ENCODE measurements around the gene FBXO40.
"Not testable (repeated sequence)": the region's sequence is repeated elsewhere in the genome, so short reads cannot be mapped to it uniquely, and the experiment has no call there.

FBXO40 gene, protein sequence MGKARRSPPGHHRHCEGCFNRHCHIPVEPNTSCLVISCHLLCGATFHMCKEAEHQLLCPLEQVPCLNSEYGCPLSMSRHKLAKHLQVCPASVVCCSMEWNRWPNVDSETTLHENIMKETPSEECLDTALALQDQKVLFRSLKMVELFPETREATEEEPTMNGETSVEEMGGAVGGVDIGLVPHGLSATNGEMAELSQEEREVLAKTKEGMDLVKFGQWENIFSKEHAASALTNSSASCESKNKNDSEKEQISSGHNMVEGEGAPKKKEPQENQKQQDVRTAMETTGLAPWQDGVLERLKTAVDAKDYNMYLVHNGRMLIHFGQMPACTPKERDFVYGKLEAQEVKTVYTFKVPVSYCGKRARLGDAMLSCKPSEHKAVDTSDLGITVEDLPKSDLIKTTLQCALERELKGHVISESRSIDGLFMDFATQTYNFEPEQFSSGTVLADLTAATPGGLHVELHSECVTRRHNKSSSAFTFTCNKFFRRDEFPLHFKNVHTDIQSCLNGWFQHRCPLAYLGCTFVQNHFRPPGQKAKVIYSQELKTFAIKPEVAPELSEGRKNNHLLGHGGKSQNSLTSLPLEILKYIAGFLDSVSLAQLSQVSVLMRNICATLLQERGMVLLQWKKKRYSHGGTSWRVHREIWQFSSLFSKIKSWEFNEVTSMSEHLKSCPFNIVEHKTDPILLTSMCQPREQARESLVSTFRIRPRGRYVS

DNA sequence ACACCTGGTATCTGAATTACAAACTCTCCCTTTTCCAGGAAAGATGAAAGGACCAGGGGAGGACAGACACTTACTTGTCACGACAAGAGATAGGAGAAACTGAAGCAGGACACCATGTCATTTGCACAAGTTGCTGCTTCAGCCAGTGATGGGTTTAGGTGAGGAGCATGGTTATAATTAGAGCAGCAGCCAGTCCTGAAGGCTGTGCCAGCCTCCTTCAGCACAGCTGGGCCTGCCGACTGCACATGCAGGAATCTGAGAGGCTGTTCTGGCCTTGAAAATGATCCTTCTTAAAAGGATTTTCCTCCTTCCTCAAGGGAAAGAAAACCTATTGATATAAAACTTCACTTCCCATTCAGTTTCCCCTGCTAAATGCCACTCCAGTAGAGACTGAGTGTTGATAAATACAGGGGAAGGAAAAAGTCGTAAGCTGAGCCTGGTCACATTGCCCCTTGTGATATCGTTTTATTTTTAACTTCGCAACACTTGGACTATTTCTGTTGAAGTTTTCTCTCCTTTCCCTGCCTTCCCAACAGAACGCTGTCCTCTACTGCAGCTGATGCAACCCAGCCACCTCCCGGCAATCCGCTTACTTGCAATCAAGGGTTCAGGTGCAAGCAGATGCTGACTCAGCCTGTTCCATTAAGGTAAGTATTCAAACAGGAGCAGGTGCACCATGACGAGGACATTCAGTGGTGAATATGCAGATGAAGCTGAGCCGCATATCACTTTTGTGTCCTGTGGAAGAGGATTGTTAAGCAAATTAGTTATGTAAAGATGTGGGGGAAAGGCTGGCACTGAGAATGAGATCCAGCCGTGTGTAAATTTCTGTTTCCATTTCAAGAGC, at the start of gene FBXO40:
FBXO40 (plus strand) TSS at position 524 of the 847 bp plus-strand sequence. CDS start 27,197 bp downstream, outside the sequence.
- DNase-seq (ENCODE audit: low read depth): no peak

DNA sequence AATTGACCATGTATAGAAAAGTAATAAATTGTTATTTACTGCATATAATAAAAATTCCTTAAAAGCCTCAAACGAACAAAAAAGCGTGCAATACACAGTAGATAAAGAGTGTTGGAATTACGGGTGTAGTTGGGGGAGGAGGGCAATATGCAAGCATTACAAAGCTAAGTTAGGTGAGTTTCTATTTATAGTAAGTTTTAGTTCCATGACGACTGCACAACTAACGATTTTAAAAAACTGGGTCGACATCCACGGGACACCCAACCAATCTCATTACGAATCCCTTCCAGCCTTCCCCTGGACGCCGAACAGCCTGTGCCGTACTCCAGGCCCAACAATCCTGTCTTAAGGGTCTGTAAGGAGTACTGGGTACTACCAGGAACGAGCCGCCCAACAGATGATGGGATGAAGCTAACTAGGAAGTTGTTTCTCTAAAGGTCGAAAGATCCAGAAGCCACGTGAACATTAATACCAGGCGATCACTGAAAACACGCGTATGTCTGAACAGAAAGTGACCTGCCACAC, 48.1 kb upstream of the FBXO40 start:
- DNase-seq (ENCODE audit: low read depth): peak; percentile 19

DNA sequence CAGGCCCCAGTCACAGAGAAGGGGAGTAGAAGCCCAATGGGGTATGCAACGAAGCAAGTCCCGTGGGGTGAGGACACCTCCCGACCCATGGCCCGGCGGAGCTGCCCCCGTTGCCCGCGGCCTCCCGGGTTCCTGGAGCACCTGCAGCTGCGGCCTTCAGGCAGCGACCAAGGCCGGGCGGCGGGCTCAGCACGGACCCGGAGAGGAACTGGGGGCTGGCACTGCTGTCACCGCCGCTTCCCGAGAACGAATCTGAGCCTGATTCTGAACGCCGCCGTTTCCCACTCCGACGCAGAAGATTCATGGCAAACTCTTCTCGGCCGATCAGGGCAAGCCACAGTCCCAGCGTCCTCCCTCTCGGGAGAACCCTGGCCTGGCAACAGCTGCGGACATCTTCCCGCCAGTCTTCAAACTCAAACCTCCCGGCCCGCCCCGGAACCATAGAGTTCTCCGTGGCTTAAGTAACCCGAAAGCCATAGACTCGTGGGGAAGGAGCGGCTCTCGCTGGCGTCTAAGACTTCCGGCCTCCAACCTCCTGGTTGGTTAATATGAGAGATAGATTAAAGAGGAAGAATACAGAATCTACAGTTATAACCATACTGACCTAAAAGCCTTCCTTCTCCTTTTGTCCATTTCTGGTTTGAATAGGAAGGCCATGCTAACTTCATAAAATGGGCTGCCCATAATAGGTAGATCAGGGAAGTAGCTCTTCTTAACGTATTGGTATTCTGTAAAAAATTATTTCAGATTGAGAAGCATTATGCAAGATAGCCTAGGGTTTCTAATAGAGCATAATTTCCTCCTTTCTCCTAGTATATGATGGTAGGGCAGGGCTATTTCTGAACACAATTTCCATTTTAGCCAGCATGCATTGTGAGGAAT, 47.4 kb upstream of the FBXO40 start, which contains the start of gene POLQ:
POLQ (minus strand) TSS at position 415 of the 882 bp plus-strand sequence; CDS start at position 304, 111 bp downstream.
- DNase-seq (ENCODE audit: low read depth): peak; percentile 96

DNA sequence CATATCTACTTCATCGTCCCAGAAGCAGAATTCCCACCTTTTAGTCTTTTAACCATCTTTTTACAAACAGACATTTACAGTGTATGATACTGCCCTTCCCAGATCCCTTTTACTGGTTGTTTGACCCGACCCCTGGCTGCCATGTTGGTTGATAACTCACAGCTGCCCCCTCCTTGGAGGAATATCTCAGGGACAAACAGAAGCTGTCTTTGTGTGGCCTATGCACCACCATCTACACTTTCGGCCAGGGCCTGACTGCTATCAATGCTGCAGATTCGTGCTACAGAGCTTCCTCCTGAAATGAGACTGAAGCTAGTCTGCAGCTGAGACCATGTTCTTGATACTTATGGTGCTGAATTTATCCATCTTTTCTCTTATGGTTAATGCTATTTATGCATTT, 40.8 kb upstream of the FBXO40 start:
- DNase-seq (ENCODE audit: low read depth): no peak

DNA sequence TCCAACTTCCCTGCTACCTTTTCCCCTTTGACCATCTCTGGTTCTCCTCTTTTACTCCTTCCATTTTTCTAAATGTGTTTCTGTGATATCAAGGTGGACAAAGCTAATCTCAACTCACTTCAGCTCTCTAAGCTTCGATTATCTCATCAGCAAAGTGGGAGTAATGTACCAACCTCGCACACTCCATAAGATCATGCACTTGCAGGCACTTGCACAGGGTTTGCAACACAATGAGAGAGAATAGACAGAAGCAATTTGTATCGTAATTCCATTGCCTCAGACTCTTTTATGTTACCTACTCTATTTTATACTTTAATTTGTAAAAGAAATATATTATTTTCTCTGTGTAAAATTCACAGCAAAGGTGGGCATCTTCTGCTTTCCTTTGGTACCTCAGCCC, 40.4 kb upstream of the FBXO40 start:
- no peak for DNase-seq (ENCODE audit: low read depth)

DNA sequence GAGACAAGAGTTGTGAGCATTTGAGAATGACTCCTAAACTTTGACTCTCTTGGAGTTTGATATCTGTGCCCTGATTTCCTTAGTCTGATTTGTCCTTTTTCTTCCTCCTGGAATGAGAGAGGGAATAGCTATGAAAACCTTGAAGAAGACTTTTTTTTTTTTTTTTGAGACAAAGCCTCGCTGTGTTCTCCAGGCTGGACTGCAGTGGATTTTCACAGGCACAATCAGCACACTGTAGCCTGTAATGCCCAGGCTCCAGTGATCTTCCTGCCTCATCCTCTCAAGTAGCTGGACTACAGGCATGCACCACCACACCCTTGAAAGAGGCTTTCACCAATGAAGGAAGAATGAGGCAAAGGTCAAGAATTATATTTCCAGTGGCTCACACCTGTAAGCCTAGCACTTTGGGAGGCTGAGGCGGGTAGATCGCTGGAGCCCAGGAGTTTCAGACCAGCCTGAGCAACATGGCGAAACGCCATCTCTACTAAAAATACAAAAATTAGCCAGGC, 35.7 kb upstream of the FBXO40 start:
- DNase-seq (ENCODE audit: low read depth): no peak

DNA sequence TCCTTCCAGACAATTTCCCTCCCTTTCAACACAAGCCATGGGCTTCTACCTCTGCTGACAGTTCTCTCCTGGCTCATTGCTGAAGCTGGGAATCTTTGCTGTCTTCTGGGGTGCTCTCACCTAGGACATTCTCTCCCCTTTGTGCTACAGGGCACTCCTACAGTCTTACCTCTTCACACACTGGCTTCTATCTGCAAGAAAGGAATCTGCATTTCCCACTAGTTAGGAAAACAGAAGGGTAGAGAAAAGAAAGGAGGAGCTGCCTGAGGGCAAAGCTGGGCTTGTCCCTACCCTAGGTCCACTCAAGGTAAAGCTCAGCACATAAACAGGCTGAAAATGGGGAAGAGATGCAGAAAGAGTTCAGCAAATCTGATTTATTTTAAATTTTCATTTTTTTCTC, 31.0 kb upstream of the FBXO40 start:
- no peak for DNase-seq (ENCODE audit: low read depth)

DNA sequence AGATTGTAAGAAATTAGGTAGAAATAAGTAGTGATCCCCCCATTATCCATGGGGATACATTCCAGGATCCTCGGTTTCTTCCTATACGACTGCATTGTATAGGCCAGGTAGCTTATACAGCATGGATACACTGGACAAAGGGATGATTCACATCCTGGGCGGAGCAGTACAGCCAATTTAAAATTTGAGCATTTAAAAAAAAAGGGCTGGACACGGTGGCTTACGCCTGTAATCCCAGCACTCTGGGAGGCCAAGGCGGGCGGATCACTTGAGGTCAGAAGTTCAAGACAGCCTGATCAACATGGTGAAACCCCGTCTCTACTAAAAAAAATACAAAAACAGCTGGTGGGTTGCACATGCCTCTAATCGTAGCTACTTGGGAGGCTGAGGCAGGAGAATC, 26.4 kb upstream of the FBXO40 start:
- DNase-seq (ENCODE audit: low read depth): no peak

DNA sequence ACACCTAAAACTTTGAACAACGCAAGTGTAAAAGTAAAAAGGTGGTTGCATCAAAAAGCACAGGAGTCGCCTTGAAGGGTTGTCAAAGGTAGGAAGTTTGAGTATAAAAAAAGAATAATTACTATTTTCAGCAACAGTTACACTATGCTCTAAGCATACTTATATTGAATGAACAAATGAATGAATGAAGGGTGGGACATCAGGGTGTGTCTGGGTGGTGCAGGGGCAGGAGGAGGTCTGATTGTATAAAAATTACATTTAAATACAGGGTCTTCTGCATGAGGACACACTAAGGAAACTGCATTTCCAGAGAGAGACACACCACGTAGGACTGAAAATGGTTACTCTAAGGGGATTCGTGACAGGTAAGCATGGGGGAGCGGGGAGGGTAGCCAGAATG, 25.5 kb upstream of the FBXO40 start, which contains the start of gene ARGFX:
ARGFX (plus strand) TSS at position 301 of the 400 bp plus-strand sequence. CDS start 2,765 bp downstream, outside the sequence.
- DNase-seq (ENCODE audit: low read depth): no peak

DNA sequence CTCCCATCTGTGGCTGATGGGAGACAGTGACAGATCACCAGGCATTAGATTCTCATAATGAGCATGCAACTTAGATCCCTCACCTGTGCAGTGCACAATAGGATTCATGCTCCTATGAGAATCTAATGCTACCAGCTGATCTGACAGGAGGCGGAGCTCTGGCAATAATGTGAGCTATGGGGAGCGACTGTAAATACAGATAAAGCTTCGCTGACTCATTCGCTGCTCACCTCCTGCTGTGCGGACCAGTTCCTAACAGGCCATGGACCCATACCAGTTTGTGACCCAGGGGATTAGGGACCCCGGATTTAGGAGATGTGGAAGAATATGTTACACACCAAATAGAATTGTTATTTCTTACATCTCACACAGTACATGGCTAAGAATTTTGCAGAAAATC, 18.7 kb upstream of the FBXO40 start:
- peak; percentile 66 for DNase-seq (ENCODE audit: low read depth)

DNA sequence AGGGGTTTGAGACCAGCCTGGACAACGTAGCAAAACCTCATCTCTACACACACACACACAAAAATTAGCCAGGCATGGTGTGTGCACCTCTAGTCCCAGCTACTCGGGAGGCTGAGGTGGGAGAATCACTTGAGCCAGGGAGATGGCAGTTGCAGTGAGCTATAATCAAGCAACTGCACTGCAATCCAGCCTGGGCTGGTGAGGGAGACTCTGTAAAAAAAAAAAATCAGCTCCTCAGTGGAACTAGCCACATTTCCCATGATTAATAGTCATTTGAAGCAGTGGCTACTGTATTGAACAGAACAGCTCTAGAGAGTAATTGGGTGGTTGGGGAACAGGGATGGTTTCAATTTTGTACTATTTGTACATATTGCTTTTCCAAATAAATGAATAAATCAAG, 11.5 kb upstream of the FBXO40 start:
- no peak for DNase-seq (ENCODE audit: low read depth)

DNA sequence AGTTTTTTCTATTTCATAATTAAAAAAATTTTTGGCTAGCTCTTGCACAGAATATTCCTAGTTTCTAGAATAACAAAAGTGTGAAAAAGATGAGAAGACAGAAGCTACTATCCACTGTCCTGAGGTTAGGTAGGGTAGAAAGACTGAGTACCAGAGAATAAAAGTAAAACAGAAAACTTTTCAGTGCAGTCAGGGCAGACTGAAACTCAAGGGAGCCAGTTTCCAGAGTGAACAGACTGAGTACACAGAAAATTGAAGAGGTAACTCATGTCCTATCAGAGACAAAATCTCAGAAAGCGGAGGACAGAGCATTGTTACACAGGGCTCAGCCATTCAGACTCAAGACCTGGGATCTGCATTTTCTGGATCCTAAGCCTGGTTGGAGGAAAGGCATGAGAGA, 8.8 kb upstream of the FBXO40 start:
- no peak for DNase-seq (ENCODE audit: low read depth)

DNA sequence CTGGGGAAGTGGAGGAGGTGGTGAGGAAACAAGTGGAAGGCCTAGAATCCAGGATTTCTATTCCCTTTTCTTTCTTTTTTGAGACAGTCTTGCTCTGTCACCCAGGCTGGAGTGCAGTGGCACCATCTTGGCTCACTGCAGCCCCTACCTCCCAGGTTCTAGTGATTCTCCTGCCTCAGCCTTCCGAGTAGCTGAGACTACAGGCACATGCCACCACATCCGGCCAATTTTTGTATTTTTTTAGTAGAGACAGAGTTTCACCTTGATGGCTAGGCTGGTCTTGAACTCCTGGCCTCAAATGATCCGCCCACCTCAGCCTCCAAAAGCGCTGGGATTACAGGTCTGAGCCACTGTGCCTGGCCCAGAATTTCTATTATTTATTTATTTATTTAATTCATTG, 627 bp downstream of the FBXO40 start:
- not testable (repeated sequence) for DNase-seq (ENCODE audit: low read depth)

DNA sequence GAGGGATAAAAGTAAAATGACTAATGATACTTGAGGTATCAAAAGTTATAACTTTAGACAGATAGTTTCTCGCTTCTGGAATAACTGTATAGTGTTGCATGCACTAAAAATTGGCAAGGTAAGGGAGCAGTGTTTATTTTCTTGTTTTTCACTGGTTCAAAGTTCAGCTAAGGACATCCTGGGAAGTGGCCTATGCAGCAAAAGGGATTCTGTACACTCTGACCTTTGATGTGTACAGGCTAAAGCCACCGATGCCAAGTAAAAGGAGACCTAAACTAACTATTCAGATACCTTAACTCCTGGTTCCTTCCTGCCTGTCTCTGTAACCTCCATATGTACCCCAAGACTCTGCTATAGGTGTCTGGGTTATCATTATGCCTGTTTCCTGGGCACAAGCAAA, 1.7 kb downstream of the FBXO40 start:
- no peak for DNase-seq (ENCODE audit: low read depth)

DNA sequence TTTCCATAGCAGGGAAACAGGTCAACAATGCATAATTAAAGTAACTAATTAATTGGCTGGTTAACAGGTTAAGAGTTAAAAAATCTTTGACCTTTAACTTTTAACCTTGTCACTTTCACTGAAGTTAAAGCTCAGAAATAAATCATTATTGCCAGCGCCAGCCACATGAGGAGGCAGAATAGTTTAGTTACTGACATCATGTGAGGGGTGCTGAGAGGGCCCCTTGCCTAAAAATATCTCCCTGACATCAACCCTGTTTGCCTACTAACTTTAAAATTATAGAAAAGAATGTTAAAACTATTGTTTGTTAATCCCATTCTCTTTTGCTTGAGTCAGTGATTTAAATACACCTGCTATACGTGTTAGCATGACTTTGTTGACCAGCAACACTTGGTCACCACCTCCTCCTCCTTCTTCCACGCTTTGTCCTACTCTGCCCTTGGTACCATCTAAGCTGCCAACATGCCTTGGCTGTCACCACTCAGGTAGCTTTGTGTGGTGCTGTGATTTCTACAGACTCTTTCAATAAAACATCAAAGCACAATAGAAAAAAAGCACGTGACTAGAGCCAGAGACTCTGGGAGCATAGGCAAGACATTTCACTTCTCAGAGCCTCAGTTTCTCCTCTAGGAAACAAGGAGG, 2.7 kb downstream of the FBXO40 start:
- DNase-seq (ENCODE audit: low read depth): no peak

DNA sequence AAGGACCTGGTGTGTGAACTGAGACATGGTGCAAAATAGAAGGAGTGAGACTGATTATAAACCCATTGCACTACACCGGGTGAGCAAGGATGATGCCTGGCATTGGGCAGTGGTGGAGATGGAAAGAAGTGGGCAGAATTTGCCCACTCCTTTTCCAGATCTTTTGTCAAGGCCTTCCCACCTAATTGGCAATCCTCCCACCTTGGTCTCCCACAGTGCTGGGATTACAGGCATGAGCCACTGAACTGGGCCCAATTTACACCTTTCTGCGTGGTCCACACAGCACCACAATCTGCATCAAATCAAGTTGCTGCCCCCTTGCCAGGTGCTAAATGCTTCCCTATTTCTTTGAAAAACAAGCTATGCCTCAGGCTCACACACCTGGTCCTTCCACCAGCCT, 5.4 kb downstream of the FBXO40 start:
- DNase-seq (ENCODE audit: low read depth): no peak

DNA sequence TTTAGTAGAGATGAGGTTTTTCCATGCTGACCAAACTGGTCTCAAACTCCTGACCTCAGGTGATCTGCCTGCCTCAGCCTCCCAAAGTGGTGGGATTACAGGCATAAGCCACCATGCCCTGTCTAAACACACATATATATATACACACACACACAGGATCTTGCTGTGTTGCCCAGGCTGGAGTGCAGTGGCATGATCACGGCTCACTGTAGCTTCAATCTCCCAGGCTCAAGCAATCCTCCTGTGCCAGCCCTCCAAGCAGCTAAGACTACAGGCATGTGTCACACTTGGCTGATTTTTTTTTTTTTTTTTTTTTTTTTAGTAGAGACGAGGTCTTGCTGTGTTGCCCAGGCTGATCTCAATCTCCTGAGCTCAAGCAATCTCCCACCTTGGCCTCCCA, 6.7 kb downstream of the FBXO40 start:
- DNase-seq (ENCODE audit: low read depth): not testable (repeated sequence)

DNA sequence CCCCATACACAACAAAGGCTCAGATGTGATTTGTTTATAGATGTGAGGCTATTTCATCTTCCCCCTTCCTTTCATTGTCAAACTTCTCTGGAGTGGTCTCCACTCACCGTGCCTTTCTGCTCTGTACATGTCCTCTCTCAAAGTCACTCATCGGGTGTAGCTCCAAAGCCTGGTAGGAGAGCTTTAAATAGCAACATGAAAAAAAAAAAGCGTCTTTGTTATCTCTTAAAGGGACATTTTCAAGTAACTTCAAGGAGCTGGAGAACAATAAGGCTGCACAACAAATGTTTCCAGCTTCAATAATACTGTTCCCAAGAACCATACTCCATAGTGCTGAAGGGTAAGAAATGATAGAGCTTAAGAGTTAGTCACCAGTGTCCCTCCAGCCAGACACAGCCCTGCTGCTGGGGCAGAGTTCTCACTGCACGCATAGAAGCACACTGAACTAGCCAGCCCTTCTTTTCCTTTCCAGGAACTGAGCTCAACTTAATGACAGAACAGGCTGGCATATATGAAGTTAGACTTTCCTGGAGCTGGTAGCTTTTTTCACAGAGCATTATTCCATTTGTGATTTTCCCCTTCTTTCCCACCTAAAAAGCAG, 8.1 kb downstream of the FBXO40 start:
- no peak for DNase-seq (ENCODE audit: low read depth)

DNA sequence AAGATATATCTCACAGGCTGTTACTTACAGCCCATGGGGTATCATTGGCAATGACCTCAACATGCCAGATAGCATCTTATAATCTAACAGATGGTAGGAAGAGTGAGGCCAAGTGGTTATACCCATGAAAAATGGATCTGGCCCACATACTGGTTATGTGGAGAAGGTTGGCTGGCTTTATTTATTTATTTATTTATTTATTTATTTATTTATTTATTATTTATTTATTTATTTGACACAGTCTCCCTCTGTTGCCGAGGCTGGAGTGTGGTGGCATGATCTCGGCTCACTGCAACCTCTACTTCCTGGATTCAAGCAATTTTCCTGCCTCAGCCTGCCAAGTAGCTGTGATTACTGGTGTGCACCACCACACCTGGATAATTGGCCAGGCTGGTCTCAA, 11.6 kb downstream of the FBXO40 start:
- DNase-seq (ENCODE audit: low read depth): no peak

DNA sequence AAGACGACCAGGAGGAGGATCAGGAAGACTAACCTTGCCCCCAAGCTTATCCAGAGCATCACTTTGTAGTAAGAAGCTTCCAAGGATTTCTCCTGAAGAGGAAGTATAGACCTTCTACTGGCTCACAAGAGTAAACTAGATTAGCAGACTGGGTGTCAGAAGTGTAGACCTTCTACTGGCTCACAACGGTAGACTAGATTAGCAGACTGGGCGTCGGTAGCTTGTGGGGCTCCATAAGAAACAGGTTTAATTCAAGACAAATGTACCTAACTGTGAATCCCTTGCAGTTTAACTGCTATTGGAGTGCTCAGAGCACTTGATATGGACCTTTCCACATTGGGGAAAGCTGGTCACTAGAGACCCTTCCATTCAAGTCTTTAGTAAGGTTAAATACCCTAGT, 12.9 kb downstream of the FBXO40 start:
- DNase-seq (ENCODE audit: low read depth): no peak

Data from amniotic epithelial cell (primary cell).